GM12801 (cell line): ENCODE measurements around the gene CLHC1.

Source experiments
- CTCF ChIP-seq: IDR thresholded peaks from one replicate; pipeline ENCODE4 v1.5.1; 2011; ENCODE audit warnings: control low read depth; ENCODE audit not compliant: insufficient read length; ENCODE audit errors: extremely low read depth

Gene CLHC1

GRCh38 chr2:55231546-55232083, 478 bp downstream of the CLHC1 start:
- TF ChIP-seq CTCF: no peak

GRCh38 chr2:55230551-55230950, 1.5 kb downstream of the CLHC1 start:
- no peak for TF ChIP-seq CTCF

- no peak for TF ChIP-seq CTCF
These were observed 2.9 kb downstream of the CLHC1 start for GRCh38 chr2:55229221-55229620.

- no peak for TF ChIP-seq CTCF
These were observed 3.9 kb downstream of the CLHC1 start for GRCh38 chr2:55228226-55228563.

GRCh38 chr2:55225481-55226020, 6.5 kb downstream of the CLHC1 start:
- TF ChIP-seq CTCF: no peak

GRCh38 chr2:55224761-55225261, 7.3 kb downstream of the CLHC1 start:
- TF ChIP-seq CTCF: no peak

GRCh38 chr2:55223958-55224760, 7.9 kb downstream of the CLHC1 start:
- no peak for TF ChIP-seq CTCF
